Mesenchymal stem cell (in vitro differentiated cells and primary cell): ENCODE measurements around the gene SPATA32.

Experiments
- DNase-seq: peaks from one replicate; pipeline ENCODE4 v3.0.0-alpha.2; 2013
- H2AFZ ChIP-seq: one replicate; pipeline ENCODE4 v1.6.1; 2013; ENCODE audit warnings: low read depth, mild to moderate bottlenecking, control low read depth, inconsistent platforms, low read length, moderate library complexity
- H2AK5ac ChIP-seq: 2 replicates; pipeline ENCODE4 v1.6.1; 2013; ENCODE audit warnings: low read length, moderate library complexity, mild to moderate bottlenecking, inconsistent platforms; ENCODE audit not compliant: severe bottlenecking
- H2BK120ac ChIP-seq: one replicate; pipeline ENCODE4 v1.6.1; 2013; ENCODE audit warnings: low read depth, mild to moderate bottlenecking, inconsistent platforms, low read length, moderate library complexity
- H2BK12ac ChIP-seq, 2 experiments: one replicate each; pipeline ENCODE4 v1.6.1; 2013; ENCODE audit warnings: inconsistent platforms in 2 of 2, low read length in 2 of 2, mild to moderate bottlenecking in 2 of 2, moderate library complexity in 2 of 2, control low read depth in 1 of 2
- H2BK15ac ChIP-seq: one replicate; pipeline ENCODE4 v1.6.1; 2013; ENCODE audit warnings: mild to moderate bottlenecking, low read depth, inconsistent platforms; ENCODE audit not compliant: poor library complexity, severe bottlenecking
- H2BK5ac ChIP-seq: 2 replicates; pipeline ENCODE4 v1.6.1; 2013; ENCODE audit warnings: low read depth, mild to moderate bottlenecking, low read length, control low read depth, inconsistent platforms; ENCODE audit not compliant: poor library complexity, severe bottlenecking
- H3K14ac ChIP-seq, 2 experiments: one replicate each; pipeline ENCODE4 v1.6.1; 2013; ENCODE audit warnings: inconsistent platforms in 2 of 2, low read length in 2 of 2, control low read depth in 1 of 2, mild to moderate bottlenecking in 1 of 2, moderate library complexity in 1 of 2
- H3K18ac ChIP-seq, 2 experiments: one replicate each; pipeline ENCODE4 v1.6.1; 2013; ENCODE audit warnings: inconsistent platforms in 2 of 2, low read length in 2 of 2, control low read depth in 1 of 2, low read depth in 1 of 2, mild to moderate bottlenecking in 1 of 2
- H3K23ac ChIP-seq, 2 experiments: one replicate each; pipeline ENCODE4 v1.6.1; 2013; ENCODE audit warnings: inconsistent platforms in 2 of 2, low read length in 2 of 2, mild to moderate bottlenecking in 2 of 2, moderate library complexity in 2 of 2, control low read depth in 1 of 2
- H3K27ac ChIP-seq: 2 replicates; pipeline ENCODE4 v1.5.1; 2013; ENCODE audit warnings: mild to moderate bottlenecking, moderate library complexity, low read length, control low read depth, inconsistent platforms; ENCODE audit not compliant: poor library complexity, severe bottlenecking
- H3K27me3 ChIP-seq, 2 experiments: 2 replicates each; pipeline versions ENCODE4 v1.6.1 to v1.7.0; 2013; ENCODE audit warnings: low read length in 2 of 2, mild to moderate bottlenecking in 2 of 2, moderate library complexity in 2 of 2, control low read depth in 1 of 2, inconsistent platforms in 1 of 2; ENCODE audit not compliant: control insufficient read depth in 1 of 2, insufficient read depth in 1 of 2
- H3K36me3 ChIP-seq, 2 experiments: 2 replicates each; pipeline versions ENCODE4 v1.6.1 to v1.7.0; 2013; ENCODE audit warnings: low read length in 2 of 2, control low read depth in 1 of 2, inconsistent platforms in 1 of 2, low read depth in 1 of 2, mild to moderate bottlenecking in 1 of 2; ENCODE audit not compliant: insufficient read depth in 2 of 2, control insufficient read depth in 1 of 2
- H3K4ac ChIP-seq, 2 experiments: one replicate each; pipeline ENCODE4 v1.6.1; 2013; ENCODE audit warnings: inconsistent platforms in 2 of 2, low read length in 2 of 2, mild to moderate bottlenecking in 2 of 2, moderate library complexity in 2 of 2, control low read depth in 1 of 2, low read depth in 1 of 2
- H3K4me1 ChIP-seq: 2 replicates; pipeline ENCODE4 v1.6.1; 2013; ENCODE audit warnings: low read depth, low read length, control low read depth; ENCODE audit not compliant: control insufficient read depth, insufficient read depth
- H3K4me2 ChIP-seq: 2 replicates; pipeline ENCODE4 v1.6.1; 2013; ENCODE audit warnings: low read length, mild to moderate bottlenecking, inconsistent platforms; ENCODE audit not compliant: poor library complexity, severe bottlenecking
- H3K4me3 ChIP-seq, 2 experiments: 2 replicates each; pipeline versions ENCODE4 v1.5.1 to v1.7.0; 2013; ENCODE audit warnings: low read length in 2 of 2, mild to moderate bottlenecking in 2 of 2, control low read depth in 1 of 2, low read depth in 1 of 2; ENCODE audit not compliant: insufficient read depth in 1 of 2
- H3K79me1 ChIP-seq: replicated peaks from 2 replicates; pipeline ENCODE4 v1.6.1; 2013; ENCODE audit warnings: mild to moderate bottlenecking, control low read depth, low read length, inconsistent platforms; ENCODE audit not compliant: poor library complexity, severe bottlenecking
- H3K9ac ChIP-seq: 2 replicates; pipeline ENCODE4 v1.7.0; 2013; ENCODE audit warnings: mild to moderate bottlenecking, low read length, moderate library complexity
- H3K9me3 ChIP-seq: 2 replicates; pipeline ENCODE4 v1.7.0; 2013; ENCODE audit warnings: mild to moderate bottlenecking, low read length; ENCODE audit not compliant: control insufficient read depth
- H4K8ac ChIP-seq: one replicate; pipeline ENCODE4 v1.6.1; 2013; ENCODE audit warnings: inconsistent platforms, mild to moderate bottlenecking, low read length, moderate library complexity
- H4K91ac ChIP-seq: one replicate; pipeline ENCODE4 v1.6.1; 2013; ENCODE audit warnings: mild to moderate bottlenecking, low read length, inconsistent platforms
- WGBS: methylation state at CpG from one replicate; pipeline ENCODE4 v1.1.7; 2013; ENCODE audit warnings: mixed read lengths; 5-methylcytosine and 5-hydroxymethylcytosine counted together

The SPATA32 gene

GRCh38 chr17:45298546-45299285, 36.8 kb upstream of the SPATA32 start:
- peak overlapping the region; percentile 13 for H3K9ac ChIP-seq
- H3K27ac ChIP-seq, result peak overlapping the region; percentile 59
- H2BK12ac ChIP-seq, result peak overlapping the region; percentile 29 to 87
- peaks cover 35% of the 10 kb centered on the region for H3K4me1 ChIP-seq
- no peak overlapping the region for H3K4me2 ChIP-seq
- no peak overlapping the region for H2BK5ac ChIP-seq
- H2BK15ac ChIP-seq, result no peak overlapping the region
- H3K79me1 ChIP-seq, result no peaks in the 10 kb centered on the region
- H3K4ac ChIP-seq, result peak overlapping the region in 1 of 2 experiments; percentile 32
- H2BK120ac ChIP-seq, result no peak overlapping the region
- no peak for DNase-seq
- H2AFZ ChIP-seq, result no peak overlapping the region
- no peak overlapping the region for H3K23ac ChIP-seq
- peak overlapping the region; percentile 25 for H2AK5ac ChIP-seq
- no peaks in the 10 kb centered on the region for H3K27me3 ChIP-seq
- peak overlapping the region in 1 of 2 experiments; percentile 31 for H3K18ac ChIP-seq
- H3K14ac ChIP-seq, result peak overlapping the region in 1 of 2 experiments; percentile 69
- H4K91ac ChIP-seq, result peak overlapping the region; percentile 14
- 93% methylated on average over 8 of the region's 8 CpGs for WGBS
- peaks cover 0 to 14% of the 10 kb centered on the region in 2 experiments for H3K36me3 ChIP-seq
- H4K8ac ChIP-seq, result peak overlapping the region; percentile 73
- H3K4me3 ChIP-seq, result no peak overlapping the region
- no peaks in the 10 kb centered on the region for H3K9me3 ChIP-seq

GRCh38 chr17:45296833-45297124, 34.9 kb upstream of the SPATA32 start:
- no peak overlapping the region for H3K4me2 ChIP-seq
- peak overlapping the region; percentile 54 for H2BK120ac ChIP-seq
- peaks cover 47% of the 10 kb centered on the region for H3K4me1 ChIP-seq
- H2BK12ac ChIP-seq, result peak overlapping the region in 1 of 2 experiments; percentile 47
- H3K4ac ChIP-seq, result no peak overlapping the region
- H3K14ac ChIP-seq, result no peak overlapping the region
- H3K36me3 ChIP-seq, result peaks cover 0 to 23% of the 10 kb centered on the region in 2 experiments
- H2BK5ac ChIP-seq, result no peak overlapping the region
- H3K9ac ChIP-seq, result no peak overlapping the region
- H4K8ac ChIP-seq, result no peak overlapping the region
- no peaks in the 10 kb centered on the region for H3K27me3 ChIP-seq
- H4K91ac ChIP-seq, result no peak overlapping the region
- no peak overlapping the region for H3K18ac ChIP-seq
- H3K9me3 ChIP-seq, result no peaks in the 10 kb centered on the region
- H2AFZ ChIP-seq, result no peak overlapping the region
- WGBS, result 78% methylated on average over 1 of the region's 1 CpG
- H3K23ac ChIP-seq, result no peak overlapping the region
- H2AK5ac ChIP-seq, result peak overlapping the region; percentile 84
- H3K79me1 ChIP-seq, result no peaks in the 10 kb centered on the region
- H2BK15ac ChIP-seq, result no peak overlapping the region
- peak overlapping the region; percentile 29 for H3K27ac ChIP-seq
- H3K4me3 ChIP-seq, result no peak overlapping the region
- no peak for DNase-seq

- Histone ChIP-seq H2AFZ (no peak overlapping the region), H3K27me3 (no peaks in the 10 kb centered on the region), H3K4ac (no peak overlapping the region), H3K9ac (no peak overlapping the region), H3K36me3 (peaks cover 0 to 24% of the 10 kb centered on the region in 2 experiments), H3K27ac (peak overlapping the region; percentile 29), H3K4me3 (no peak overlapping the region), H2AK5ac (peak overlapping the region; percentile 84), H3K4me1 (peaks cover 47% of the 10 kb centered on the region), H3K79me1 (no peaks in the 10 kb centered on the region), H3K9me3 (no peaks in the 10 kb centered on the region), H3K18ac (peak overlapping the region; percentile 21 to 50), H2BK12ac (peak overlapping the region; percentile 18 to 54), H4K8ac (no peak overlapping the region), H2BK120ac (peak overlapping the region; percentile 54), H2BK15ac (no peak overlapping the region), H3K23ac (peak overlapping the region in 1 of 2 experiments; percentile 29), H4K91ac (no peak overlapping the region), H2BK5ac (no peak overlapping the region), H3K4me2 (no peak overlapping the region), H3K14ac (no peak overlapping the region)
- DNase-seq, result peak; percentile 39
- 90% methylated on average over 7 of the region's 7 CpGs for WGBS
Measured at GRCh38 chr17:45296003-45296832, 34.3 kb upstream of the SPATA32 start.

- WGBS, result 66% methylated on average over 2 of the region's 3 CpGs
- H3K4ac ChIP-seq, result no peak overlapping the region
Measured at GRCh38 chr17:45294506-45294905, 32.6 kb upstream of the SPATA32 start.

More at GRCh38 chr17:45294506-45294905, 32.6 kb upstream of the SPATA32 start:
- H3K4me2 ChIP-seq, result no peak overlapping the region
- H2BK120ac ChIP-seq, result no peak overlapping the region
- H2AFZ ChIP-seq, result no peak overlapping the region
- H3K14ac ChIP-seq, result no peak overlapping the region
- no peak overlapping the region for H3K4me3 ChIP-seq
- H3K27ac ChIP-seq, result peak overlapping the region; percentile 40
- H3K4me1 ChIP-seq, result peaks cover 48% of the 10 kb centered on the region
- peaks cover 8 to 36% of the 10 kb centered on the region in 2 experiments for H3K36me3 ChIP-seq
- no peak overlapping the region for H2BK5ac ChIP-seq
- H3K9me3 ChIP-seq, result no peaks in the 10 kb centered on the region
- peak; percentile 74 for DNase-seq
- no peak overlapping the region for H2AK5ac ChIP-seq
- H3K23ac ChIP-seq, result no peak overlapping the region
- H4K91ac ChIP-seq, result no peak overlapping the region
- no peak overlapping the region for H3K18ac ChIP-seq
- H3K27me3 ChIP-seq, result no peaks in the 10 kb centered on the region
- H3K9ac ChIP-seq, result peak overlapping the region; percentile 7
- H3K79me1 ChIP-seq, result no peaks in the 10 kb centered on the region
- H2BK15ac ChIP-seq, result no peak overlapping the region
- H2BK12ac ChIP-seq, result no peak overlapping the region
- H4K8ac ChIP-seq, result no peak overlapping the region
